ENCODE results near the gene NKX6-1. TPM values are rescaled to one million over a fixed set of nuclear protein-coding genes. Genes with fewer than 3 reads are reported as not detected.

NKX6-1 gene
- total and polyA plus RNA-seq, 2 experiments from 2014 or later: 0.11 TPM; not detected in 1

DNA sequence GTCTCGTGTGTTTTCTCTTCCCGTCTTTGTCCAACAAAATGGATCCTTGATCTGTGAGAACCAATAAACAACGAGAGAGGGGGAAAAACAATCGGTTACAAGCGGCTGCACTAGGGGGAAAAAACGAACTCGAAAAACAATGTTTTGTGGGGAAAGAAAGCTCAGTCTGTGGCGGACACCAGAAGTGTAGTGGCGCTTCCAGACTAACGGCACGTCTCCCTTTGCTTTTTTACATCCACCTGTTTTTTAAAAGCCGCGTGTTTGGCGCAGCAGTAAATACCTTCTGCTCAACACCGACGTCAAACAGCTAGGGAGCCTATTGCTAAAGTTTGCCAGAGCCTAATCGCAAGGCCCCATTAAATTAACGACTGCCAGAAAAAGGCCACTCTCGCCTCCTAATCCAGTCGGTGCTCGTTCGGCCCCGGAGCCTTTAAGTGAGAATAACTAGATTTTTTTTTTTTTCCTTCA lies 3.3 kb downstream of the NKX6-1 start:
- H3K4me1 ChIP-seq (ENCODE audit: insufficient read depth): no peaks in the 10 kb centered on the region
- no peak overlapping the region for H3K27ac ChIP-seq
- no peak overlapping the region for H2AFZ ChIP-seq
- no peak for DNase-seq
- H3K9me3 ChIP-seq (ENCODE audit: low read depth): no peaks in the 10 kb centered on the region
- peaks cover 97% of the 10 kb centered on the region for H3K27me3 ChIP-seq (replicated peaks; ENCODE audit: insufficient read depth)
- 25 to 29% methylated on average over 23 of the region's 23 CpGs for WGBS, 2 experiments (ENCODE audit: low coverage in 1 of 2, low lambda C conversion rate in 2 of 2, missing lambda C conversion rate in 2 of 2)
- H3K4me2 ChIP-seq (ENCODE audit: unreplicated experiment): no peak overlapping the region
- no peaks in the 10 kb centered on the region for H3K9me2 ChIP-seq (ENCODE audit: insufficient read depth)
- no peaks in the 10 kb centered on the region for H3K36me3 ChIP-seq (ENCODE audit: low read depth)
- no peak overlapping the region for H3K9ac ChIP-seq
- TF ChIP-seq EZH2phosphoT487 (IDR thresholded peaks at IDR 0.05; ENCODE audit: insufficient read depth, low read depth) (no peak), EZH2 (IDR thresholded peaks at IDR 0.05; ENCODE audit: insufficient read depth, poor library complexity, severe bottlenecking) (no peak)
- no peak overlapping the region for H3K4me3 ChIP-seq
- H3K79me2 ChIP-seq (ENCODE audit: insufficient read depth): no peaks in the 10 kb centered on the region
- in situ Hi-C loops (cut with MboI): no loop called here
- no peaks in the 10 kb centered on the region for H3F3A ChIP-seq (ENCODE audit: insufficient read depth)
- H4K20me1 ChIP-seq (ENCODE audit: insufficient read depth): no peaks in the 10 kb centered on the region

DNA sequence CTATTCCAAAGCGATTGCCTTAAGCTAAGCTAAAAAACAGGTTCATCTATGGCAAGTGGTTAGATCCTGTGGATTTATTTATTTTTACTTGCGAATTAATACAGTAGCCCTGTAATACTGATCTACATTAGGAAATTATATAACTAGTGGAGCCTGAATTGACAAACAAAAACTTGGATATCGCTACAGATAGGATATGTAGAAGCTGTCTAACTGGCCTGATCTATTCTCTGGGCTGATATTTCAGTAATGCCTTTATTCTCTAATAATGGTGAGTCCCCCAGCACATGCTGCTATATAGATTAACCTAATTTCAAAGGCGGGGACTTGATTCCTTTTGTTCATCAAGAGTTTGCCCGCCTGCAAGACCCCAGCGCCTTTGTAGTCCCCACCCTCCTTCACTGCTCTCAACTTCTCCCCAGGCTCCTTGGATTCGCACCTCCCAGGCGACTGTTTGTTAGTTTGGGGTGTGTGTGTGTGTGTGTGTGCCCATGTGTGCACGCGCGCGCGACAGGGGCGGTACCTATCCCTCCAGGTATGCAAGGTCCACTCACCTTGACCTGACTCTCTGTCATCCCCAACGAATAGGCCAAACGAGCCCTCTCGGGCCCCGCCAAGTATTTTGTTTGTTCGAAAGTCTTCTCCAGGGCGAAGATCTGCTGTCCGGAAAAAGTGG lies 3.8 kb downstream of the NKX6-1 start:
- no peak for DNase-seq
- Histone ChIP-seq H3K4me1 (ENCODE audit: insufficient read depth) (no peaks in the 10 kb centered on the region), H3K9me2 (ENCODE audit: insufficient read depth) (no peaks in the 10 kb centered on the region), H4K20me1 (ENCODE audit: insufficient read depth) (no peaks in the 10 kb centered on the region), H3K79me2 (ENCODE audit: insufficient read depth) (no peaks in the 10 kb centered on the region), H2AFZ (no peak overlapping the region), H3K4me2 (ENCODE audit: unreplicated experiment) (no peak overlapping the region), H3F3A (ENCODE audit: insufficient read depth) (no peaks in the 10 kb centered on the region), H3K27ac (no peak overlapping the region), H3K27me3 (replicated peaks; ENCODE audit: insufficient read depth) (peaks cover 97% of the 10 kb centered on the region), H3K9me3 (ENCODE audit: low read depth) (no peaks in the 10 kb centered on the region), H3K9ac (no peak overlapping the region), H3K4me3 (no peak overlapping the region), H3K36me3 (ENCODE audit: low read depth) (no peaks in the 10 kb centered on the region)
- in situ Hi-C loops (cut with MboI): no loop called here
- TF ChIP-seq EZH2phosphoT487 (IDR thresholded peaks at IDR 0.05; ENCODE audit: insufficient read depth, low read depth) (no peak), EZH2 (IDR thresholded peaks at IDR 0.05; ENCODE audit: insufficient read depth, poor library complexity, severe bottlenecking) (peak; percentile 58)
- WGBS, 2 experiments (ENCODE audit: low coverage in 1 of 2, low lambda C conversion rate in 2 of 2, missing lambda C conversion rate in 2 of 2): 32 to 33% methylated on average over 21 of the region's 21 CpGs

GRCh38 chr4:84494531-84494930 lies 4.6 kb downstream of the NKX6-1 start:
- WGBS, 2 experiments (ENCODE audit: low coverage in 1 of 2, low lambda C conversion rate in 2 of 2, missing lambda C conversion rate in 2 of 2): 49 to 55% methylated on average over 2 of the region's 2 CpGs
- Histone ChIP-seq H3F3A (ENCODE audit: insufficient read depth) (no peaks in the 10 kb centered on the region), H3K79me2 (ENCODE audit: insufficient read depth) (no peaks in the 10 kb centered on the region), H2AFZ (no peak overlapping the region), H4K20me1 (ENCODE audit: insufficient read depth) (no peaks in the 10 kb centered on the region), H3K4me1 (ENCODE audit: insufficient read depth) (no peaks in the 10 kb centered on the region), H3K4me3 (no peak overlapping the region), H3K36me3 (ENCODE audit: low read depth) (no peaks in the 10 kb centered on the region), H3K4me2 (ENCODE audit: unreplicated experiment) (no peak overlapping the region), H3K9me2 (ENCODE audit: insufficient read depth) (no peaks in the 10 kb centered on the region), H3K27ac (no peak overlapping the region), H3K27me3 (replicated peaks; ENCODE audit: insufficient read depth) (peaks cover 97% of the 10 kb centered on the region), H3K9ac (no peak overlapping the region), H3K9me3 (ENCODE audit: low read depth) (no peaks in the 10 kb centered on the region)
- in situ Hi-C loops (cut with MboI): no loop called here
- TF ChIP-seq EZH2 (IDR thresholded peaks at IDR 0.05; ENCODE audit: insufficient read depth, poor library complexity, severe bottlenecking): no peak
- TF ChIP-seq EZH2phosphoT487 (IDR thresholded peaks at IDR 0.05; ENCODE audit: insufficient read depth, low read depth): no peak
- DNase-seq: no peak

GRCh38 chr4:84494076-84494475 lies 5.0 kb downstream of the NKX6-1 start:
- Histone ChIP-seq H3K9me2 (ENCODE audit: insufficient read depth) (no peaks in the 10 kb centered on the region), H3K27me3 (replicated peaks; ENCODE audit: insufficient read depth) (peaks cover 96% of the 10 kb centered on the region), H3K9me3 (ENCODE audit: low read depth) (no peaks in the 10 kb centered on the region), H3K4me3 (no peak overlapping the region), H3F3A (ENCODE audit: insufficient read depth) (no peaks in the 10 kb centered on the region), H3K4me2 (ENCODE audit: unreplicated experiment) (no peak overlapping the region), H3K36me3 (ENCODE audit: low read depth) (no peaks in the 10 kb centered on the region), H3K79me2 (ENCODE audit: insufficient read depth) (no peaks in the 10 kb centered on the region), H3K9ac (no peak overlapping the region), H4K20me1 (ENCODE audit: insufficient read depth) (no peaks in the 10 kb centered on the region), H2AFZ (no peak overlapping the region), H3K4me1 (ENCODE audit: insufficient read depth) (no peaks in the 10 kb centered on the region), H3K27ac (no peak overlapping the region)
- in situ Hi-C loops (cut with MboI): no loop called here
- TF ChIP-seq EZH2 (IDR thresholded peaks at IDR 0.05; ENCODE audit: insufficient read depth, poor library complexity, severe bottlenecking) (no peak), EZH2phosphoT487 (IDR thresholded peaks at IDR 0.05; ENCODE audit: insufficient read depth, low read depth) (0 out of 2 replicates have a peak, but pooled peaks have one; percentile 26)
- 69 to 74% methylated on average over 2 of the region's 2 CpGs for WGBS, 2 experiments (ENCODE audit: low coverage in 1 of 2, low lambda C conversion rate in 2 of 2, missing lambda C conversion rate in 2 of 2)
- DNase-seq: no peak
